CD4-positive, alpha-beta memory T cell (primary cell): ENCODE data around the gene CAMKK1. TPM values are rescaled to one million over a fixed set of nuclear protein-coding genes. Genes with fewer than 3 reads are reported as not detected.

Experiments
- CTCF ChIA-PET: fragments of 350-600 bp; sonication (Branson Sonifier 250); formaldehyde crosslinking; loops from one replicate; lab custom pipeline; 2021; ENCODE audit warnings: inconsistent platforms; ENCODE audit not compliant: partially characterized antibody; lab: Charles Lee
- POLR2A ChIA-PET: fragments of 350-600 bp; sonication (Branson Sonifier 250); formaldehyde crosslinking; loops from one replicate; lab custom pipeline; 2021; ENCODE audit not compliant: partially characterized antibody; lab: Charles Lee
- DNase-seq, 5 donors: peaks; one replicate each; pipeline versions ENCODE4 v3.0.0 to v3.0.0-alpha.2; 2020 to 2022; ENCODE audit warnings: mixed read lengths in 1 of 5
- H3K27ac ChIP-seq: one replicate; pipeline ENCODE4 v1.7.0; 2013; ENCODE audit warnings: low read depth, low read length
- H3K27me3 ChIP-seq: 2 replicates; pipeline ENCODE4 v1.7.0; 2013; ENCODE audit warnings: mild to moderate bottlenecking, low read length, moderate library complexity; ENCODE audit not compliant: insufficient read depth
- H3K36me3 ChIP-seq: 2 replicates; pipeline ENCODE4 v1.7.0; 2013; ENCODE audit warnings: mild to moderate bottlenecking, low read length, moderate library complexity; ENCODE audit not compliant: insufficient read depth
- H3K4me1 ChIP-seq: 2 replicates; pipeline ENCODE4 v1.7.0; 2013; ENCODE audit warnings: mild to moderate bottlenecking, low read length, moderate library complexity; ENCODE audit not compliant: insufficient read depth
- H3K4me3 ChIP-seq, 2 donors: one replicate each; pipeline ENCODE4 v1.7.0; 2013; ENCODE audit warnings: low read length in 2 of 2, mild to moderate bottlenecking in 1 of 2
- H3K9me3 ChIP-seq, 2 donors: one replicate each; pipeline ENCODE4 v1.7.0; 2013; ENCODE audit warnings: low read length in 2 of 2, control low read depth in 1 of 2; ENCODE audit not compliant: control insufficient read depth in 1 of 2
- H3K27ac Mint-ChIP-seq, 7 donors: one replicate each; pipeline ENCODE4 v1.8.0; 2020 to 2021; ENCODE audit warnings: mixed read lengths in 7 of 7, mild to moderate bottlenecking in 6 of 7, inconsistent platforms in 3 of 7, moderate library complexity in 3 of 7
- H3K27me3 Mint-ChIP-seq, 2 donors: one replicate each; pipeline ENCODE4 v1.8.0; 2020 to 2021; ENCODE audit warnings: mixed read lengths in 2 of 2
- H3K36me3 Mint-ChIP-seq, 2 donors: one replicate each; pipeline ENCODE4 v1.8.0; 2020 to 2021; ENCODE audit warnings: mixed read lengths in 2 of 2, inconsistent platforms in 1 of 2, mild to moderate bottlenecking in 1 of 2
- H3K4me1 Mint-ChIP-seq, 4 donors: one replicate each; pipeline ENCODE4 v1.8.0; 2020 to 2021; ENCODE audit warnings: mixed read lengths in 4 of 4, mild to moderate bottlenecking in 1 of 4
- H3K4me3 Mint-ChIP-seq, 8 donors: one replicate each; pipeline ENCODE4 v1.8.0; 2020 to 2021; ENCODE audit warnings: mixed read lengths in 8 of 8, mild to moderate bottlenecking in 7 of 8, moderate library complexity in 6 of 8, inconsistent platforms in 3 of 8
- H3K9me3 Mint-ChIP-seq, 8 donors: one replicate each; pipeline ENCODE4 v1.8.0; 2020 to 2021; ENCODE audit warnings: mixed read lengths in 8 of 8, mild to moderate bottlenecking in 5 of 8, inconsistent platforms in 3 of 8, moderate library complexity in 1 of 8
- intact Hi-C: fragments of 100-400 bp; cut with micrococcal nuclease; formaldehyde crosslinking; loops from one replicate; pipeline ENCODE4 v1.15.1; 2023
- polyA plus RNA-seq, 2 donors: library from polyadenylated mRNA; unstranded; fragments of 300-500 nt; fragmentation: Illumina TruSeq; gene quantifications; one replicate each; pipeline ENCODE4 v1.2.3, GENCODE V29; 2021
- total RNA-seq, 2 experiments: library from RNA; stranded (reverse); gene quantifications; one replicate each; pipeline ENCODE4 v1.2.3, GENCODE V29; 2021

The CAMKK1 gene
- total and polyA plus RNA-seq, 4 experiments from 2014 or later, result 0.18 to 3.5 (median 3.0) TPM

- intact Hi-C loops, result no loop called here
- CTCF ChIA-PET, result no interaction called here
- no peaks in the 10 kb centered on the region for H3K9me3 Mint-ChIP-seq
Observed at GRCh38 chr17:3929181-3929580, 36.3 kb upstream of the CAMKK1 start.

GRCh38 chr17:3928406-3928805 is 35.6 kb upstream of the CAMKK1 start:
- Histone ChIP-seq H3K27me3 (no peaks in the 10 kb centered on the region), H3K9me3 (no peaks in the 10 kb centered on the region), H3K27ac (no peak overlapping the region), H3K4me3 (no peak overlapping the region), H3K4me1 (no peaks in the 10 kb centered on the region), H3K36me3 (peaks cover 41% of the 10 kb centered on the region)
- no peaks in the 10 kb centered on the region for H3K9me3 Mint-ChIP-seq
- CTCF ChIA-PET, result interaction anchor here (2.8 kb wide), 1 partner anchor 14 kb away, joined by 7 read pairs; no protein-coding TSS in a partner anchor
- no peak for DNase-seq
- peaks cover 35 to 59% of the 10 kb centered on the region in 2 donors for H3K36me3 Mint-ChIP-seq
- no peak overlapping the region for H3K27ac Mint-ChIP-seq
- no peak overlapping the region for H3K4me3 Mint-ChIP-seq
- H3K27me3 Mint-ChIP-seq, result no peaks in the 10 kb centered on the region
- H3K4me1 Mint-ChIP-seq, result peaks cover 0 to 3% (median 0%) of the 10 kb centered on the region in 4 donors
- POLR2A ChIA-PET, result interaction anchor here (0.8 to 1.1 kb wide), 2 partner anchors 36 to 146 kb away, joined by 3 to 5 read pairs; partner anchors contain the start of gene ATP2A3
- intact Hi-C loops, result no loop called here

More at GRCh38 chr17:3929181-3929580, 36.3 kb upstream of the CAMKK1 start:
- Mint-ChIP-seq H3K4me3 (no peak overlapping the region), H3K36me3 (peaks cover 33 to 60% of the 10 kb centered on the region in 2 donors), H3K27me3 (no peaks in the 10 kb centered on the region), H3K4me1 (peaks cover 0 to 3% (median 0%) of the 10 kb centered on the region in 4 donors), H3K27ac (no peak overlapping the region)
- Histone ChIP-seq H3K4me3 (no peak overlapping the region), H3K27ac (peak overlapping the region; percentile 6), H3K36me3 (peaks cover 41% of the 10 kb centered on the region), H3K27me3 (no peaks in the 10 kb centered on the region), H3K9me3 (no peaks in the 10 kb centered on the region), H3K4me1 (no peaks in the 10 kb centered on the region)
- POLR2A ChIA-PET, result interaction anchor here (0.8 to 1.1 kb wide), 2 partner anchors 36 to 145 kb away, joined by 3 to 5 read pairs; partner anchors contain the start of gene ATP2A3
- DNase-seq, result no peak

GRCh38 chr17:3927628-3928340 is 34.9 kb upstream of the CAMKK1 start:
- Histone ChIP-seq H3K36me3 (peaks cover 41% of the 10 kb centered on the region), H3K27me3 (no peaks in the 10 kb centered on the region), H3K9me3 (no peaks in the 10 kb centered on the region), H3K27ac (no peak overlapping the region), H3K4me1 (no peaks in the 10 kb centered on the region), H3K4me3 (no peak overlapping the region)
- peaks cover 34 to 58% of the 10 kb centered on the region in 2 donors for H3K36me3 Mint-ChIP-seq
- intact Hi-C loops, result no loop called here
- H3K27ac Mint-ChIP-seq, result peak overlapping the region in 2 of 7 donors; percentile 18 to 35
- peaks cover 0 to 3% (median 0%) of the 10 kb centered on the region in 4 donors for H3K4me1 Mint-ChIP-seq
- POLR2A ChIA-PET, result interaction anchor here (0.6 kb wide), 1 partner anchor 12 kb away, joined by 3 read pairs; no protein-coding TSS in a partner anchor
- no peaks in the 10 kb centered on the region for H3K27me3 Mint-ChIP-seq
- no peak overlapping the region for H3K4me3 Mint-ChIP-seq
- CTCF ChIA-PET, result interaction anchor here (2.8 kb wide), 1 partner anchor 14 kb away, joined by 7 read pairs; no protein-coding TSS in a partner anchor
- H3K9me3 Mint-ChIP-seq, result no peaks in the 10 kb centered on the region
- DNase-seq, result no peak

GRCh38 chr17:3926860-3927627 is 34.2 kb upstream of the CAMKK1 start:
- DNase-seq, result no peak
- Histone ChIP-seq H3K36me3 (peaks cover 40% of the 10 kb centered on the region), H3K9me3 (no peaks in the 10 kb centered on the region), H3K4me1 (no peaks in the 10 kb centered on the region), H3K27ac (no peak overlapping the region), H3K4me3 (no peak overlapping the region), H3K27me3 (no peaks in the 10 kb centered on the region)
- Mint-ChIP-seq H3K9me3 (no peaks in the 10 kb centered on the region), H3K36me3 (peaks cover 32 to 53% of the 10 kb centered on the region in 2 donors), H3K27ac (peak overlapping the region in 4 of 7 donors; percentile 36 to 74 (median 72)), H3K4me1 (peaks cover 0 to 4% (median 0%) of the 10 kb centered on the region in 4 donors), H3K27me3 (no peaks in the 10 kb centered on the region), H3K4me3 (no peak overlapping the region)
- intact Hi-C loops, result no loop called here
- CTCF ChIA-PET, result interaction anchor here (2.8 kb wide), 1 partner anchor 13 kb away, joined by 7 read pairs; no protein-coding TSS in a partner anchor
- POLR2A ChIA-PET, result no interaction called here

- Mint-ChIP-seq H3K4me3 (no peak overlapping the region), H3K4me1 (peaks cover 0 to 4% (median 0%) of the 10 kb centered on the region in 4 donors), H3K36me3 (peaks cover 24 to 45% of the 10 kb centered on the region in 2 donors), H3K9me3 (no peaks in the 10 kb centered on the region), H3K27ac (peak overlapping the region in 2 of 7 donors; percentile 69 to 84), H3K27me3 (no peaks in the 10 kb centered on the region)
- Histone ChIP-seq H3K4me3 (no peak overlapping the region), H3K4me1 (no peaks in the 10 kb centered on the region), H3K9me3 (no peaks in the 10 kb centered on the region), H3K27me3 (no peaks in the 10 kb centered on the region), H3K36me3 (peaks cover 38% of the 10 kb centered on the region), H3K27ac (no peak overlapping the region)
- ChIA-PET POLR2A (interaction anchor here (0.5 kb wide), 1 partner anchor 258 kb away, joined by 3 read pairs; no protein-coding TSS in a partner anchor), CTCF (interaction anchor here (1.5 to 3.2 kb wide), 3 partner anchors 12 to 48 kb away, joined by 3 to 15 read pairs (median 7); no protein-coding TSS in a partner anchor)
- intact Hi-C loops, result no loop called here
- peak in 1 of 5 donors; percentile 6 for DNase-seq
Observed at GRCh38 chr17:3925684-3926485, 33.0 kb upstream of the CAMKK1 start.

- Histone ChIP-seq H3K36me3 (peaks cover 29% of the 10 kb centered on the region), H3K27ac (no peak overlapping the region), H3K27me3 (no peaks in the 10 kb centered on the region), H3K4me1 (no peaks in the 10 kb centered on the region), H3K9me3 (no peaks in the 10 kb centered on the region), H3K4me3 (no peak overlapping the region)
- peak in 1 of 5 donors; percentile 28 for DNase-seq
- Mint-ChIP-seq H3K9me3 (no peaks in the 10 kb centered on the region), H3K27ac (peak overlapping the region in 2 of 7 donors; percentile 18 to 78), H3K36me3 (peaks cover 22 to 42% of the 10 kb centered on the region in 2 donors), H3K27me3 (no peaks in the 10 kb centered on the region), H3K4me1 (peaks cover 0 to 4% (median 0%) of the 10 kb centered on the region in 4 donors), H3K4me3 (no peak overlapping the region)
- POLR2A ChIA-PET, result interaction anchor here (0.8 to 1.0 kb wide), 2 partner anchors 38 to 40 kb away, joined by 3 to 4 read pairs; partner anchors contain the start of gene ATP2A3
- CTCF ChIA-PET, result interaction anchor here (1.5 to 3.2 kb wide), 2 partner anchors 11 to 49 kb away, joined by 3 to 15 read pairs; no protein-coding TSS in a partner anchor
- intact Hi-C loops, result no loop called here
Observed at GRCh38 chr17:3924512-3925350, 31.9 kb upstream of the CAMKK1 start.
